Measurements from ENCODE around the gene STARD9. TPM values are rescaled to one million over a fixed set of nuclear protein-coding genes. Genes with fewer than 3 reads are reported as not detected.
"Not testable (repeated sequence)": the region's sequence is repeated elsewhere in the genome, so short reads cannot be mapped to it uniquely, and the experiment has no call there.

The STARD9 gene
- total RNA-seq, 1 experiment from 2014 or later, result 0.92 TPM

DNA sequence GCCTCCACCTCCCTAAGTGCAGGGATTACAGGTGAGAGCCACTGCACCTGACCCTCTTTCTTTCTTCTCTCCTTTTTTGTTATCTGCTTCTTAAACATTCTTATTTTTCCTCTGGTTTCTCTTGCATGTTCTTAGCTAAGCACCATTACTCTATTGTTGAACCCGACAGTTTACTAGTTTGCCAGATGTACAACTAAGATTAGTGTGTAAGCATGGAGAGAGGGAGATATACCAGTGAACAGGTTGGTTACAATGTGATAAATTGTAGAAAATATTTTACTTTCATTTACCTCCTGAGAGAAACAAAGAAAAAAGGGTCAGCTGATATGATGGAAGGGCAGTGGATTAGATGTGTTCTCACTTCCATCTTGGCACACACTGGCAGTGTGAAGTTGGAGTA, 21.9 kb upstream of the STARD9 start:
- H3K4me3 Mint-ChIP-seq (ENCODE audit: low read depth, unreplicated experiment), result no peak overlapping the region

DNA sequence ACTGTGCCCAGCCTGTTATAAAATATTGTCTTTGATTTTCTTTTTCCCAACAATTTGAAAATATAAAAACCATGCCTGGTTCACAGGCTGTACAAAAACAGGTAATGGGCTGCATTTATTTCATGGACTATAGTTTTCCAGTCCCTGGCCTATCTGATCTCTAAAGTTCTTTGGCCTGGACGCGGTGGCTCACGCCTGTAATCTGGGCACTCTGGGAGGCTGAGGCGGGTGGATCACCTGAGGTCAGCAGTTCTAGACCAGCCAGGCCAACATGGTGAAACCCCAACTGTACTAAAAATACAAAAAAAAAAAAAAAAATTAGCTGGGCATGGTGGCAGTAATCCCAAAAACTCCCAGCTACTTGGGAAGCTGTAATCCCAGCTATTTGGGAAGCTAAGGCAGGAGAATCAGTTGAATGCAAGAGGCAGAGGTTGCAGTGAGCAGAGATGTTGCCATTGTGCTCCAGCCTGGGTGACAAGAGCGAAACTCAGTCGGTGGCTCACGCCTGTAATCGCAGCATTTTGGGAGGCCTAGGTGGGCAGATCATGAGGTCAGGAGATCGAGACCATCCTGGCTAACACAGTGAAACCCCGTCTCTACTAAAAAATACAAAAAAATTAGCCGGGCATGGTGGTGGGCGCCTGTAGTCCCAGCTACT, 18.7 kb upstream of the STARD9 start:
- H3K27ac Mint-ChIP-seq (ENCODE audit: unreplicated experiment); DNase-seq; H3K36me3 Mint-ChIP-seq (ENCODE audit: insufficient read depth, unreplicated experiment); H3K4me3 Mint-ChIP-seq (ENCODE audit: low read depth, unreplicated experiment); BruUV-seq (replicated peaks); H3K4me1 Mint-ChIP-seq (ENCODE audit: low read depth, unreplicated experiment); H3K27me3 Mint-ChIP-seq (ENCODE audit: unreplicated experiment); intact Hi-C loops (cut with micrococcal nuclease; ENCODE audit: unreplicated experiment); CTCF ChIA-PET; H3K9me3 Mint-ChIP-seq (ENCODE audit: low read depth, unreplicated experiment): not testable (repeated sequence)

More for the DNA sequence above, 21.9 kb upstream of the STARD9 start:
- Mint-ChIP-seq H3K36me3 (ENCODE audit: insufficient read depth, unreplicated experiment) (peaks cover 15% of the 10 kb centered on the region), H3K27me3 (ENCODE audit: unreplicated experiment) (no peaks in the 10 kb centered on the region), H3K9me3 (ENCODE audit: low read depth, unreplicated experiment) (no peaks in the 10 kb centered on the region), H3K27ac (ENCODE audit: unreplicated experiment) (no peak overlapping the region), H3K4me1 (ENCODE audit: low read depth, unreplicated experiment) (peaks cover 11% of the 10 kb centered on the region)
- BruUV-seq (replicated peaks), result no TSS peak
- CTCF ChIA-PET, result interaction anchor here (0.6 to 0.7 kb wide), 2 partner anchors 389 to 1720 kb away, joined by 3 to 10 read pairs; no protein-coding TSS in a partner anchor
- intact Hi-C loops (cut with micrococcal nuclease; ENCODE audit: unreplicated experiment), result no loop called here
- TF ChIP-seq, protein P1, sequence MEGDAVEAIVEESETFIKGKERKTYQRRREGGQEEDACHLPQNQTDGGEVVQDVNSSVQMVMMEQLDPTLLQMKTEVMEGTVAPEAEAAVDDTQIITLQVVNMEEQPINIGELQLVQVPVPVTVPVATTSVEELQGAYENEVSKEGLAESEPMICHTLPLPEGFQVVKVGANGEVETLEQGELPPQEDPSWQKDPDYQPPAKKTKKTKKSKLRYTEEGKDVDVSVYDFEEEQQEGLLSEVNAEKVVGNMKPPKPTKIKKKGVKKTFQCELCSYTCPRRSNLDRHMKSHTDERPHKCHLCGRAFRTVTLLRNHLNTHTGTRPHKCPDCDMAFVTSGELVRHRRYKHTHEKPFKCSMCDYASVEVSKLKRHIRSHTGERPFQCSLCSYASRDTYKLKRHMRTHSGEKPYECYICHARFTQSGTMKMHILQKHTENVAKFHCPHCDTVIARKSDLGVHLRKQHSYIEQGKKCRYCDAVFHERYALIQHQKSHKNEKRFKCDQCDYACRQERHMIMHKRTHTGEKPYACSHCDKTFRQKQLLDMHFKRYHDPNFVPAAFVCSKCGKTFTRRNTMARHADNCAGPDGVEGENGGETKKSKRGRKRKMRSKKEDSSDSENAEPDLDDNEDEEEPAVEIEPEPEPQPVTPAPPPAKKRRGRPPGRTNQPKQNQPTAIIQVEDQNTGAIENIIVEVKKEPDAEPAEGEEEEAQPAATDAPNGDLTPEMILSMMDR (IDR thresholded peaks at IDR 0.05; ENCODE audit: unreplicated experiment), result no peak
- no peak for DNase-seq

DNA sequence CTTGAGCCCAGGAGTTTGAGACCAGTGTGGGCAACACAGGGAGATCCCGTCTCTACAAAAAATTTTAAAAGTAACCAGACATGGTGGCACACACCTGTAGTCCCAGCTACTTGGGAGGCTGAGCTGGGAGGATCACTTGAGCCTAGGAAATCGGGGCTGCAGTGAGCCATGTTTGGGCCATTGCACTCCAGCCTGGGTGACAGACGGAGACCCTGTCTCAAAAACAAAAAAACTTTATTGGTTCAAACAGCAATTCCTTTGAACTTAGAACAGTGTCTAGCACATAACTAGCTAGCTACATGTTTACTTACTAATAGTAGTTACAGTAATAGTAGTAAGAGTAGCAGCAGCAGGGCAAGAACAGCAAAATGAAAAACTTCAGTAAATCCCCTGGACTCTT, 16.7 kb upstream of the STARD9 start:
- no peak for DNase-seq
- TF ChIP-seq, protein P1 (IDR thresholded peaks at IDR 0.05; ENCODE audit: unreplicated experiment), result no peak
- CTCF ChIA-PET, result no interaction called here
- Mint-ChIP-seq H3K4me3 (ENCODE audit: low read depth, unreplicated experiment) (no peak overlapping the region), H3K9me3 (ENCODE audit: low read depth, unreplicated experiment) (no peaks in the 10 kb centered on the region), H3K27ac (ENCODE audit: unreplicated experiment) (no peak overlapping the region), H3K27me3 (ENCODE audit: unreplicated experiment) (no peaks in the 10 kb centered on the region), H3K36me3 (ENCODE audit: insufficient read depth, unreplicated experiment) (no peaks in the 10 kb centered on the region), H3K4me1 (ENCODE audit: low read depth, unreplicated experiment) (no peaks in the 10 kb centered on the region)
- no TSS peak for BruUV-seq (replicated peaks)
- intact Hi-C loops (cut with micrococcal nuclease; ENCODE audit: unreplicated experiment), result no loop called here

DNA sequence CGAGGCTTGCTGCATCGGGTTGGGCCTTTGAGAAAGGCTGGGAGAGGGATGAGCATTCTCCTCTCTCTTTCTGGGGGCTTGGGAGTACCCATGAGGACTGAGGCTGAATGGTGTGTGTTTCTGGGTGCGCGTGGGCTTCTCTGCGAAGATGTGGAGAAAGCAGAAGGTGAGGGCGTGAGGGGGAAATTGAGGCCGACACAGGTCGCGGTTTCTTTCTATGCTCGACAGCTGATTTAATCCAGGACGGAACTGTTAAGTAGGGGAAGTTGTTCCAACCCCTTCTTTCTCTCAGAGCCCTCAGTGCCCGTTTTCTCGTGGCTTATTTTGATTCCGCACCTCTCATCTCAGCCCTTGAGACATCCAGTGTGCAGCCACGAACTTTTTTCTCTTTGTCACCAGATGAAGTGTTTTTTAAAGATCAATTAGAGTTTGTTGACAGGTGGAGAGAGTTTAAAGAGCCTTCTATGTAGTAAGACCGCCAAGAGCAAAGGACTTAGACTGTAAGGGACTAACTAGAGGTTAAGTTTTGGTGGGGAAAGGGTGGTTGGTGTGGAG, 711 bp downstream of the STARD9 start:
- no peak for DNase-seq
- no peaks in the 10 kb centered on the region for H3K9me3 Mint-ChIP-seq (ENCODE audit: low read depth, unreplicated experiment)
- peaks cover 5% of the 10 kb centered on the region for H3K4me1 Mint-ChIP-seq (ENCODE audit: low read depth, unreplicated experiment)
- TF ChIP-seq, protein P1 (IDR thresholded peaks at IDR 0.05; ENCODE audit: unreplicated experiment), result no peak
- intact Hi-C loops (cut with micrococcal nuclease; ENCODE audit: unreplicated experiment), result no loop called here
- H3K27ac Mint-ChIP-seq (ENCODE audit: unreplicated experiment), result no peak overlapping the region
- peaks cover 44% of the 10 kb centered on the region for H3K27me3 Mint-ChIP-seq (ENCODE audit: unreplicated experiment)
- H3K36me3 Mint-ChIP-seq (ENCODE audit: insufficient read depth, unreplicated experiment), result peaks cover 17% of the 10 kb centered on the region
- CTCF ChIA-PET, result no interaction called here
- peak overlapping the region; percentile 76 for H3K4me3 Mint-ChIP-seq (ENCODE audit: low read depth, unreplicated experiment)
- BruUV-seq (replicated peaks), result no TSS peak

DNA sequence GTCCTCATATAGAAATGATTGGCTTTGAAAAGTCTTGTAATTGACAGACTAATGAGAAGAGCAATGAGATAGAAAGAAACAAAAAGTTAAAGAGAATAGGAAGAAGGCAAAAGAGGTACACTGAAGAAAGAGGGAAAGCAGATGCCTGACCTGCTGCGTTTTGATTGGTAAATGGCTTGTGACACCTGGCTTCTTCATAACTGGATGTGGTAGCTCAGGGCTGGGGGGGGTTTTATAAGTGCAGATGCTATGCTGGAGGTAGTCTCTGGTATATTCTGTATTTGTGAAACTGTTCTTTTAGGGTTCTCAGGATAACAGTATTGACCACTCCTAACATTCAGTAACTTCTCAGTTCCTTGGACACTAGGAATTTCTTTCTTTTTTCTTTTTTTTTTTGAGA, 1.4 kb downstream of the STARD9 start:
- Mint-ChIP-seq H3K27me3 (ENCODE audit: unreplicated experiment) (peaks cover 50% of the 10 kb centered on the region), H3K36me3 (ENCODE audit: insufficient read depth, unreplicated experiment) (peaks cover 17% of the 10 kb centered on the region), H3K27ac (ENCODE audit: unreplicated experiment) (no peak overlapping the region), H3K4me3 (ENCODE audit: low read depth, unreplicated experiment) (no peak overlapping the region), H3K4me1 (ENCODE audit: low read depth, unreplicated experiment) (peaks cover 9% of the 10 kb centered on the region), H3K9me3 (ENCODE audit: low read depth, unreplicated experiment) (no peaks in the 10 kb centered on the region)
- CTCF ChIA-PET, result no interaction called here
- TF ChIP-seq, protein P1 (IDR thresholded peaks at IDR 0.05; ENCODE audit: unreplicated experiment), result no peak
- BruUV-seq (replicated peaks), result no TSS peak
- no peak for DNase-seq
- intact Hi-C loops (cut with micrococcal nuclease; ENCODE audit: unreplicated experiment), result no loop called here

All from Calu3 (cell line).